NT2/D1 (cell line): ENCODE results near the gene ABCD1.

Experiments
- SUZ12 ChIP-seq: IDR thresholded peaks from 2 replicates; pipeline ENCODE4 v1.6.1; 2011; ENCODE audit not compliant: insufficient read length, insufficient read depth; ENCODE audit errors: extremely low read depth
- YY1 ChIP-seq: IDR thresholded peaks from 2 replicates; pipeline ENCODE4 v1.6.1; 2011; ENCODE audit not compliant: insufficient read length, insufficient read depth
- ZNF274 ChIP-seq: IDR thresholded peaks from 2 replicates; pipeline ENCODE4 v1.6.1; 2011; ENCODE audit warnings: mild to moderate bottlenecking, low read depth, low read length

- TF ChIP-seq ZNF274, result no peak
- TF ChIP-seq YY1, result no peak
- TF ChIP-seq SUZ12, result no peak
Measured at GRCh38 chrX:153685751-153686696, 38.6 kb upstream of the ABCD1 start.
